ENCODE measurements around the gene TEK. TPM values are rescaled to one million over a fixed set of nuclear protein-coding genes. Genes with fewer than 3 reads are reported as not detected.

Gene TEK
- total RNA-seq, 1 experiment from 2014 or later = 0.15 TPM

GRCh38 chr9:27118916-27119315 lies 9.9 kb downstream of the TEK start:
- peak; percentile 29 for DNase-seq (ENCODE audit: low spot score)

GRCh38 chr9:27124151-27124550 lies 15.1 kb downstream of the TEK start:
- DNase-seq (ENCODE audit: low spot score) = no peak

DNA sequence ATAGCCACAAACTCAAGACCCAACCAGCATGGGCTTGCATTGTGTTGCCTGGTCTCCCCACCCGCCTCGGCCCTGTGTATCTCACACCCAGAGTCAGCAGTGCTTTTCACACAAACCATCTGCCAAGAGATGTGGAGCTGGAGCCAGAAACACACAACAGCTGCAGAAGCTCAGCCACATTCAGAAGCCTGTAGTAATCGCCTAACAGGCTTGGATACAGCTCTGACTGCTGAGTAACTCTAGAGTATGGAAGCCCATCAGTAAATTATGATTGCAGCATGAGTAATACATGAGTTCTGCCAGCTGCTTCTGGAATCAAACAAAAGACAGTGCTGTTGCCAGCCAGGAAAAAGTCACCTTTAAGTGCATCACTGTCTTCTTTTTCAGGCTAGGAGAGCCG lies 16.0 kb downstream of the TEK start:
- DNase-seq (ENCODE audit: low spot score) = peak; percentile 42

- no peak for DNase-seq (ENCODE audit: low spot score)
Observed at GRCh38 chr9:27125936-27126335, 16.9 kb downstream of the TEK start.

GRCh38 chr9:27126670-27127069 lies 17.6 kb downstream of the TEK start:
- no peak for DNase-seq (ENCODE audit: low spot score)

- DNase-seq (ENCODE audit: low spot score) = no peak
Observed at GRCh38 chr9:27129221-27129620, 20.2 kb downstream of the TEK start.

DNA sequence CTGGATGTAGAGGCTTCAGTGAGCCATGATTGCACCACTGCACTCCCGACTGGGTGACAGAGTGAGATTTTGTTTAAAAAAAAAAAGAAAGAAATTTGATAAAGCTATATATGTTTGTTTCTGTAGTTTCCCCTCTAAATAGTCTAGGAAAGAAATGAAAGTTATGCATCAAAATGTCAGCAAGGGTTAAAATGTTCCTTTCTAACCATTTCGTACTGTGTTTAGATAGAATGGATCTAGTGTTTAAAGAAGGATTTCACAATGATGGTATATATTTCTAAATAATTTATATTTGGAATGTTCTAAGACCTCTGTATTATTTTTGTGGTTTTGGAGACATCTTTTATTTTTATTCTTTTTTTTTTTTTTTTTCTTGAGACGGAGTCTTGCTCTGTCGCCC lies 22.7 kb downstream of the TEK start:
- no peak for DNase-seq (ENCODE audit: low spot score)

GRCh38 chr9:27133817-27134216 lies 24.8 kb downstream of the TEK start:
- no peak for DNase-seq (ENCODE audit: low spot score)

- no peak for DNase-seq (ENCODE audit: low spot score)
Observed at GRCh38 chr9:27142299-27142930, 33.4 kb downstream of the TEK start.

GRCh38 chr9:27145143-27145542 lies 36.1 kb downstream of the TEK start:
- DNase-seq (ENCODE audit: low spot score) = no peak

- DNase-seq (ENCODE audit: low spot score) = no peak
Observed at GRCh38 chr9:27149651-27150050, 40.6 kb downstream of the TEK start.

GRCh38 chr9:27150746-27151406 lies 41.9 kb downstream of the TEK start:
- DNase-seq (ENCODE audit: low spot score) = no peak

GRCh38 chr9:27151693-27152404 lies 42.8 kb downstream of the TEK start:
- DNase-seq (ENCODE audit: low spot score) = peak; percentile 12

DNA sequence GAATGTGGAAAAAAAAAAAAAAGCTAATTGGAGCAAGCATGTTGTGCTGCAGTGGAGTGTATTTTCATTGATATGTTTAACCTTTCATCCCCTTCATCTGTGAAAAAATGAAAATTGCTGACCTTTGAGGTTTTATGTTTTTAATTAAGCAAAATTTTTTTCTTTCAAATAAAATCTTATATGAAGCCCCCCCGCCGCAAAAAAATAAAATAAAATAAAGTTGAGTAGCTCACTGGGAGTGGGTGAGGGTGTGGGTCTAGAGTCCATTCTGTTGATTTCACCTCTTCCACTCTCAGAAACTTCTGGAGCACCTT lies 43.3 kb downstream of the TEK start:
- DNase-seq (ENCODE audit: low spot score) = no peak

- DNase-seq (ENCODE audit: low spot score) = no peak
Observed at GRCh38 chr9:27154908-27155307, 45.9 kb downstream of the TEK start.

- no peak for DNase-seq (ENCODE audit: low spot score)
Observed at GRCh38 chr9:27157097-27157496, 48.1 kb downstream of the TEK start.

GRCh38 chr9:27157736-27158135 lies 48.7 kb downstream of the TEK start:
- DNase-seq (ENCODE audit: low spot score) = no peak

GRCh38 chr9:27160636-27161035 lies 51.6 kb downstream of the TEK start:
- DNase-seq (ENCODE audit: low spot score) = no peak

DNA sequence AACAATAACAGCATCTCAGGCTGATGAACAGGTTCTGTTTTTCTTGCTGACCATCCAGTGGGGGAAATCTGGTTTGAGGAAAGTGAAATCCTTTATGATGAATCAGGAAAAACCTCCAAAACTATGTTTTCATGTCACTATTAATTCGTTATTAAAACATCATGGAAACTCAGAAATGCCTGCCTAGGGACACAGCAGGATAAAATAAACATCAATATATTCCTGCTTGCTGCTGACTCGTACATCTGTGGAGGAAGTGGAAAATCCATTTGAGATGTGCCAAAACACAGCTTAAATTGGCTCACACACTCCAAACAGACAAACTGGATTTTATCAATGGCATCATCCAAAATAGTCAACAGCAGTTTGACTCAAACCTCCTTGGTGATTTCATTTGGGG lies 53.0 kb downstream of the TEK start:
- no peak for DNase-seq (ENCODE audit: low spot score)

DNA sequence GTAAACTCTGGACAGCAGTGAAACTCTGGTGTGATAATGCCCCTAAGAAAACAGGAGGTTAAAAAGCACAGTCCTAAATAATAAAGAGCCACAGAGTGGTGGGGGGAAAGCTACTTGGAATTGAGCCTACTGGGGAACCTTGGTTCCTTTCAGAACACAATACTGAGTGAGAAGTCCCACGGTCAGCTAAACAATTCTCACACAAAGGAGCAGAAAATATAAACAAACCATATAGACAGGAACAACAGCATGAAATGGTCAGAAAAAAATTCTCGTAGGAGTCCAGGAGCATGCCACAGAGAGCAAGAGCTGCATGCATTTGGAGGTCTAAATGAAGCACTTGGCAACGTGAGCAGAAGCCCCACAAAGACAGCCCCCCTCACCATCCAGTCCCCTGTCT lies 56.0 kb downstream of the TEK start:
- no peak for DNase-seq (ENCODE audit: low spot score)

DNA sequence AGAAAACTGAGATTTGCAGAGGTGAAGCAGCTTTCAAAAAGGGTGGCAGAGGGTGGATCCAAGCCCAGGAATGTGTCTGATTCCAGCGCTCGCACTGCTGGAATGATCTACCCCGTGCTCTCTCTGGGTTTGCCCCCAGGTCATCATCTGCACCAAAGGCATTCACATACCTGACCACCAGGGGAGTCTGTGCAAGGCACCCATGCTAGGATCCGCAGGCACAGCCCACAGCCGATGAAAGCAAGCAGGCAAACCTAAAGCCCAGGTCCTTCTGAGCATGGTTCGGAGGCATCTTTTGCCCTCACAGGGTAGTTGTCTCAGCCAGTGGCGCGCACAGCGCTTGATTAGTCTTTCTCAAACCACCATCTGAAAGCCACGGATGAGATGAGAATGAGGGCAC lies 56.6 kb downstream of the TEK start:
- peak; percentile 33 for DNase-seq (ENCODE audit: low spot score)

DNA sequence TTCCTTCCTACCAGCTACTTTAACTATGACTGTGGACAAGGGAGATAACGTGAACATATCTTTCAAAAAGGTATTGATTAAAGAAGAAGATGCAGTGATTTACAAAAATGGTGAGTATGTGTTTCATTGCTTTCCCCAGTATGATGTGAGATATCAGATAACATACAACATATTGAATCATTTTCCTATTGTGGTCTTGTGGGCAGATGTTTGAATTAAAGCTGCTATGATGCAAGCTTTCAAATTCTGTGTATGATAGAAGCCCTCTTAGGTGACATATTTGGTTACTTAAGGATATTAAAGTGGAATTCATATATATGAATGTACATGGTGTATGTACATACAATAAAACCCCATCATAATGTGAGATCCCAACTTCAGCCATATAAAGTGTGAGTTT lies 59.5 kb downstream of the TEK start:
- DNase-seq (ENCODE audit: low spot score) = no peak

DNA sequence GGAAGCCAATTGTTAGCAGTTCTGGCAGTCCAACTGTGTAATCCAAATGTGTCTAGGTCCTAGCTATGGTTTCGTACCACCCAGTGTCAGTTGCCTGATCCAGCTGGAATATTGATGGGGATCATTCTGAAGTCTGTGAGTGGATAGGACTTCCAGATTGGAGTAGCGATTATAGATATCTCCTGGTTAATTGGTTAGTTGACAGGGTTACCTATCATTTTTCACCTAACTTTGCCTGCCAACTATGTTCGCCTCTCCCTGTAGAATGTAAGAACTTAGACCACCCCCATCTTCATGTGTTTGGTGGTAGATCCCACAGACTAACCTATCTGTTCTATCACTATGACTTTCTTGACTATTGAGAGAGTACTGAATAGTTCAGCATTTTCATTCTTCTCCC lies 59.9 kb downstream of the TEK start:
- no peak for DNase-seq (ENCODE audit: low spot score)
